ENCODE data around the gene TAT. TPM values are rescaled to one million over a fixed set of nuclear protein-coding genes. Genes with fewer than 3 reads are reported as not detected.

The TAT gene
- total RNA-seq, 4 donors from 2014 or later = 2.0 TPM; not detected in 3

GRCh38 chr16:71557299-71557698, 19.6 kb downstream of the TAT start:
- no peaks in the 10 kb centered on the region for H3K27me3 ChIP-seq
- H3K27ac ChIP-seq = no peak overlapping the region
- no peak for DNase-seq (ENCODE audit: low spot score in 2 of 2)
- no peak for TF ChIP-seq EP300 (IDR thresholded peaks at IDR 0.05)
- no peak for TF ChIP-seq CTCF (IDR thresholded peaks at IDR 0.05)
- no peak for TF ChIP-seq POLR2AphosphoS5 (IDR thresholded peaks at IDR 0.05)
- no peak for TF ChIP-seq POLR2A (IDR thresholded peaks at IDR 0.05)
- no peaks in the 10 kb centered on the region for H3K36me3 ChIP-seq
- no peaks in the 10 kb centered on the region for H3K9me3 ChIP-seq
- 85% methylated on average over 3 of the region's 3 CpGs for WGBS
- no peaks in the 10 kb centered on the region for H3K4me1 ChIP-seq
- no peak overlapping the region for H3K4me3 ChIP-seq

- Histone ChIP-seq H3K36me3 (no peaks in the 10 kb centered on the region), H3K4me1 (no peaks in the 10 kb centered on the region), H3K27me3 (no peaks in the 10 kb centered on the region), H3K27ac (no peak overlapping the region), H3K9me3 (no peaks in the 10 kb centered on the region), H3K4me3 (no peak overlapping the region)
- 66% methylated on average over 1 of the region's 1 CpG for WGBS
- TF ChIP-seq CTCF (IDR thresholded peaks at IDR 0.05) (no peak), POLR2AphosphoS5 (IDR thresholded peaks at IDR 0.05) (no peak), POLR2A (IDR thresholded peaks at IDR 0.05) (no peak), EP300 (IDR thresholded peaks at IDR 0.05) (no peak)
- no peak for DNase-seq (ENCODE audit: low spot score in 2 of 2)
These were observed 21.5 kb downstream of the TAT start for GRCh38 chr16:71555230-71555891.

GRCh38 chr16:71552698-71553503, 24.0 kb downstream of the TAT start:
- TF ChIP-seq CTCF (IDR thresholded peaks at IDR 0.05) = no peak
- no peak for TF ChIP-seq EP300 (IDR thresholded peaks at IDR 0.05)
- TF ChIP-seq POLR2A (IDR thresholded peaks at IDR 0.05) = no peak
- no peak for TF ChIP-seq POLR2AphosphoS5 (IDR thresholded peaks at IDR 0.05)
- 40% methylated on average over 6 of the region's 6 CpGs for WGBS

GRCh38 chr16:71547168-71547567, 29.7 kb downstream of the TAT start:
- no peaks in the 10 kb centered on the region for H3K9me3 ChIP-seq
- H3K27me3 ChIP-seq = no peaks in the 10 kb centered on the region
- H3K36me3 ChIP-seq = no peaks in the 10 kb centered on the region
- H3K4me3 ChIP-seq = no peak overlapping the region
- no peak overlapping the region for H3K27ac ChIP-seq
- H3K4me1 ChIP-seq = no peaks in the 10 kb centered on the region
- no peak for DNase-seq (ENCODE audit: low spot score in 2 of 2)
- no peak for TF ChIP-seq EP300 (IDR thresholded peaks at IDR 0.05)
- TF ChIP-seq CTCF (IDR thresholded peaks at IDR 0.05) = no peak
- TF ChIP-seq POLR2A (IDR thresholded peaks at IDR 0.05) = no peak
- no peak for TF ChIP-seq POLR2AphosphoS5 (IDR thresholded peaks at IDR 0.05)

More at GRCh38 chr16:71552698-71553503, 24.0 kb downstream of the TAT start:
- Histone ChIP-seq H3K27me3 (no peaks in the 10 kb centered on the region), H3K36me3 (no peaks in the 10 kb centered on the region), H3K4me3 (no peak overlapping the region), H3K4me1 (no peaks in the 10 kb centered on the region), H3K9me3 (no peaks in the 10 kb centered on the region), H3K27ac (no peak overlapping the region)
- no peak for DNase-seq (ENCODE audit: low spot score in 2 of 2)

GRCh38 chr16:71542377-71542776, 34.5 kb downstream of the TAT start:
- H3K9me3 ChIP-seq = no peaks in the 10 kb centered on the region
- H3K36me3 ChIP-seq = no peaks in the 10 kb centered on the region
- DNase-seq (ENCODE audit: low spot score in 2 of 2) = no peak
- no peaks in the 10 kb centered on the region for H3K27me3 ChIP-seq
- no peaks in the 10 kb centered on the region for H3K4me1 ChIP-seq
- WGBS = 15% methylated on average over 11 of the region's 11 CpGs
- H3K4me3 ChIP-seq = no peak overlapping the region
- no peak for TF ChIP-seq POLR2AphosphoS5 (IDR thresholded peaks at IDR 0.05)
- TF ChIP-seq CTCF (IDR thresholded peaks at IDR 0.05) = no peak
- no peak for TF ChIP-seq POLR2A (IDR thresholded peaks at IDR 0.05)
- TF ChIP-seq EP300 (IDR thresholded peaks at IDR 0.05) = no peak
- no peak overlapping the region for H3K27ac ChIP-seq

Data from suprapubic skin (tissue), 4 donors.